ENCODE data around the gene GPC5. TPM values are rescaled to one million over a fixed set of nuclear protein-coding genes. Genes with fewer than 3 reads are reported as not detected.
"Not testable (repeated sequence)": the region's sequence is repeated elsewhere in the genome, so short reads cannot be mapped to it uniquely, and the experiment has no call there.

Gene GPC5
- total RNA-seq, 1 donor from 2014 or later = 0.13 TPM

GRCh38 chr13:91647361-91647990, 249.1 kb downstream of the GPC5 start:
- no peak for DNase-seq (ENCODE audit: low spot score)

GRCh38 chr13:91648012-91648411, 249.6 kb downstream of the GPC5 start:
- no peak for DNase-seq (ENCODE audit: low spot score)

DNA sequence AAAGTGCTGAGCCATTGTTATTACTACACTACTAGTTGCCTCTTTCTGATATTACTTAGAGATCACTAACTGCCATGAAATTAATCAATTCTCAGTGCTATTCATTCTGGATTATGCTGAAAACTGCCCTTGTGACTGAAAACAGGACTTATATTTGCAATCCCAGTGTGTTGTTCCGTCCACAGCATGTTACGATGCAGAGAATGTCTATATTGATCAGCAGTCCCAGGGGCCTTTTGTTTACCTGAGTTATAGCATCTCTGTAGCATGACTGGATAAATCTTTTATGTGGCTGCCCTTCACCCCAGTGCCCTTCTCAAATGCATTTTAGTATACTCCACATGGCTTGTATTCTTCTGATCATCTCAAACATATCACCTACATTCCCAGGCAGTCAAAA, 251.0 kb downstream of the GPC5 start:
- no peak for DNase-seq (ENCODE audit: low spot score)

- DNase-seq (ENCODE audit: low spot score) = no peak
Observed at GRCh38 chr13:91652404-91653301, 254.2 kb downstream of the GPC5 start.

DNA sequence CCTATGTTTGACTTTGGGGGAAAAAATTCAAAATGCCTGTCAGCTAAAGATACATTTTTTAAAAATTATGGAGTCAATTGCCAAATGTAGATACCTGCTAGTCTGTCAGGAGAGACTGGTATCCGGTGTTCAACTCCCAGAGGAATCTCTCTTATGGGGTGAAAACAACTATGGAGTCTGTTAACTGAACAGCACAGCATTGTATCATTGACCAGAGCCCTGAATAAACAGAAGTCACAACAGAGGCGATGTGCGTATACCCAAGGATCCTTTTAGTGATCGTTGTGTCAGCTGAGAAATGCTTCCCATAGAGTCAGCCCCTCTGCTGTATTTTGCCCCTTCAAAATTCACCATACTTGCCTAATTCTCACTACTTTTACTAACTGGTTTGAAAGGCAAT, 257.3 kb downstream of the GPC5 start:
- DNase-seq (ENCODE audit: low spot score) = no peak

DNA sequence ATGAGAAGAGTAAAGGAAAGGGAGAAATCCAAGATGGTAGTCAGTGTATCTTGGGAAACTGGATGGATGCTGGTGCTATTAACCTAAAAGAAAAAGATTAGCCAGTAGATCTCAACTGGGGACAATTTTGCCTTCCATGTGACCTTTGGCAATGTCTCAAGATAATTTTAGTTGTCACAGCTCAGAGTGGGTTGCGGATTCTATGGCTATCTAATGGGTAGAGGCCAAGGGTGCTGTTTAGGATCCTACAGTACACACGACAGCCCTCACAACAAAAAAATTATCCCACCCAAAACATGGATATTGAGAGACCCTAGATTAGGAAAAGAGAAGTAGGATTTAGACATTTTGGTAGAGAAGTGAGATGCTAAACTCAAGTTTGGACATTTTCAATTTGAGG, 258.9 kb downstream of the GPC5 start:
- no peak for DNase-seq (ENCODE audit: low spot score)

GRCh38 chr13:91659256-91660075, 261.0 kb downstream of the GPC5 start:
- DNase-seq (ENCODE audit: low spot score) = no peak

- no peak for DNase-seq (ENCODE audit: low spot score)
Observed at GRCh38 chr13:91660076-91660415, 261.6 kb downstream of the GPC5 start.

DNA sequence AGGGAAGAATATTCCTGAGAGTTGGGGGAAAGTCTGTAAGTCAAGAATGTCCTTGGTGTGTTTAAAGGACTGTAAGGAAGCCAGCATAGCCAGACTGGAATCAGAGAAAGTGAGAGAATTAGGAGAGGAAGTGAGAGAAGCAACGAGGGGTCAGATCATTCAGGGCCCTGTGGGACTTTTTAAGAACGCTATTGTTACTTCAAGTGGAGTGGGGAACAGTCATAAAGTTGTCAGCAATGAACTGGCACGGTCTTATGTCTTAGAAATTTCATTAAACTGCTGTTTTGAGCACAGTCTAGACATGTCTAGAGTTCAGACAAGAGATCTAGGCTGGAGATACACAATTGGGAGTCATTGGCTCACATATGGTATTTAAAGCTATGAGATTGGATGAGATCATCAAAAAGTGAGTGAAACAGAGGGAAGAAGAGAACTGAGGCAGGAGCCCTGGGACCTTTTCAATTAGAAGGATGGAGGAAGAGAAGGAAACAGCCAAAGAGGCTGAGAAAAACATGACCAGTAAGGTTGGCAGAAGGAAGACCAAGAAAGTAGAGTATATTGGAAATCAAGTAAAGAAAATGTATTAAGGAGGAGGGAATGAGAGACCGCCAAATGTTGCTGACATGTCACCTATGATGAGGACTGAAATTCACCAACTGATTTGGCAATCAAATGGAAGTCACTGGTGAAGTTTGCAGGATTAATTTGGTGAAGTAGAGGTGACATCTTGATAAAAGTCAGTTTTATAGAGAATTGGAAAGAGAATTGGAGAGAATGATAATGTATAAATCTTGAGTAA, 263.5 kb downstream of the GPC5 start:
- DNase-seq (ENCODE audit: low spot score) = no peak

GRCh38 chr13:91664039-91664438, 265.6 kb downstream of the GPC5 start:
- DNase-seq (ENCODE audit: low spot score) = no peak

GRCh38 chr13:91667486-91667885, 269.1 kb downstream of the GPC5 start:
- no peak for DNase-seq (ENCODE audit: low spot score)

- DNase-seq (ENCODE audit: low spot score) = no peak
Observed at GRCh38 chr13:91668866-91669495, 270.6 kb downstream of the GPC5 start.

DNA sequence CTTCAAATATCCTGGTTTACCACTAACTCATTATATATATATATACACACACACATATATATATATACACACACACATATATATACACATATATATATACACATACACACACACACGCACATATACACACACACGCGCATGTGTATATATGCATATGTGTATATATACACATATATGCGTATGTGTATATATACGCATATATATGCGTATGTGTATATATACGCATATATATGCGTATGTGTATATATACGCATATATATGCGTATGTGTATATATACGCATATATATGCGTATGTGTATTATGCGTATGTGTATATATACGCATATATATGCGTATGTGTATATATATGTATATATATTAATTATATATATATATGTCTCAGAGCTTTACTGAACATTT, 275.9 kb downstream of the GPC5 start:
- DNase-seq (ENCODE audit: low spot score) = not testable (repeated sequence)

DNA sequence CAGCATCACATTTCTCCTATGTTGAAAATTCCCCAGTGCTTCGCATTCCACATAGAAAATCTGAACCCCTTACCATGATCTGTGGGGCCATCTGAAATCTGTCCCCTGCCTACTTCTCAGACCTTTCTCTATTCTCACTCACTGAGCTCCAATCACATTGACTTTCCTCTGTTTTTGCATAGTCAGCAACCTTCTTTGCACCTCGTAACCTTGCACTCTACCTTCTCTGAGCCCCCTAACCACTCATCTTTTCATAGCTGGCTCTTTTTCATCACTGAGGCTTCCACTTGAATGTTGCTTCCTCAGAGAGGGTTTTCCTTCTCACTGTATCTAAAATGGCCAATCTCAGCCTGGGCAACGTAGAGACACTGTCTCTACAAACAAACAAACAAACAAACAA, 286.3 kb downstream of the GPC5 start:
- DNase-seq (ENCODE audit: low spot score) = no peak

DNA sequence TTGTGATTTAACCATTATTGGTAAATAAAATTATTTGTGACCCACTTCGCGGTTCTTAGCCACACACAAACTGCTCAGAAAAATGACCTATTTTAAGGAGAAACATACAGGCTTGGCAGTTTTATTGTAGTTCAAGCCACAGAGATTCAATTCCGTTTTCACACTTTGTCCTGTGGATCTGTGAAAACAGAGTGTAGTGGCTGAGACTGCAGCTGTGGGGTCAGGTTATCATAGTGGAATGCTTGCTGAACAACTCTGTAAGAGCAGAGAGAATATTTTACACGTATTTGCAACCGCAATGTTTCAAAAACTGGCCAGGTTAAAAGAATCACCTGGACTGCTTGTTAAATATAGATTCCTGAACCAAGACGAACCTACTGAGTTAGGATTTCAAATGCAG, 292.5 kb downstream of the GPC5 start:
- no peak for DNase-seq (ENCODE audit: low spot score)

DNA sequence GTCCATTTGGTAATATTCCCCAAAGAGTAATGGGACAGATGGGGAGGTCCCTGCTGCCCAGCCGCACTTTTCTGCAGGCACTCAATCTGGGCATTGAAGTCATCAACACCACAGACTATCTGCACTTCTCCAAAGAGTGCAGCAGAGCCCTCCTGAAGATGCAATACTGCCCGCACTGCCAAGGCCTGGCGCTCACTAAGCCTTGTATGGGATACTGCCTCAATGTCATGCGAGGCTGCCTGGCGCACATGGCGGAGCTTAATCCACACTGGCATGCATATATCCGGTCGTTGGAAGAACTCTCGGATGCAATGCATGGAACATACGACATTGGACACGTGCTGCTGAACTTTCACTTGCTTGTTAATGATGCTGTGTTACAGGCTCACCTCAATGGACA, 295.0 kb downstream of the GPC5 start:
- DNase-seq (ENCODE audit: low spot score) = no peak

- DNase-seq (ENCODE audit: low spot score) = no peak
Observed at GRCh38 chr13:91698308-91698707, 299.9 kb downstream of the GPC5 start.

DNA sequence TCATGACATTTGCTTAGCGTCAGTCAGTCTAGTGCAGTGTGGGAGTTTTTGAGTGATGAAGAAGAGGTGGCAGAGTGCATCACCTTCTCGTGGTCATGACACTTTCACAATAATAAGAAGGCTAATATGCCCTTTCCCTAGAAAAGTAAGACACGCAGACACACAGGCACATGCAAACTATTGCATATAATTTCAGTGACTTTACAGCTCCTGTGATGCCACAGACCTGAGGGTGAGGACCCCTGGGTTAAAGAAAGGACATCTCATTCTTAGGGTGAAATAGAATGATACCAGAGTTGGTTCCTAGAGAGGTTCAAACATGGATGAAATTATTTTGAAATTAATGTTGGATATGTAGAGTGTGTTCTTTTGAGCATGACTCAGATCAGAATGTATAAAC, 300.3 kb downstream of the GPC5 start:
- DNase-seq (ENCODE audit: low spot score) = no peak

- no peak for DNase-seq (ENCODE audit: low spot score)
Observed at GRCh38 chr13:91699863-91700262, 301.4 kb downstream of the GPC5 start.

GRCh38 chr13:91701975-91702374, 303.6 kb downstream of the GPC5 start:
- no peak for DNase-seq (ENCODE audit: low spot score)

- no peak for DNase-seq (ENCODE audit: low spot score)
Observed at GRCh38 chr13:91702411-91702810, 304.0 kb downstream of the GPC5 start.
